Psoas muscle (tissue), 8 donors: ENCODE data around the gene FBXO42. TPM values are rescaled to one million over a fixed set of nuclear protein-coding genes. Genes with fewer than 3 reads are reported as not detected.
A peak's percentile ranks its signal among the peaks of the same experiment; 100 is the strongest.
"Not testable (repeated sequence)": the region's sequence is repeated elsewhere in the genome, so short reads cannot be mapped to it uniquely, and the experiment has no call there.

ENCODE experiments used
- ATAC-seq, 4 donors: fragments of 200-7000 bp; cut with Tn5 transposase; one replicate each; pipeline ENCODE4 v1.9.1; 2020; ENCODE audit warnings: moderate library complexity in 3 of 4, mild to moderate bottlenecking in 2 of 4
- DNase-seq, 2 donors: peaks; one replicate each; pipeline ENCODE4 v3.0.0-alpha.2; 2020
- H3K27ac ChIP-seq: fragments of 200-600 bp; one replicate; pipeline ENCODE4 v1.8.0; 2022
- H3K27me3 ChIP-seq, 3 donors: fragments of 200-600 bp in 1 of 3; one replicate each; pipeline versions ENCODE4 v1.6.1 to v1.8.0; 2013 to 2022; ENCODE audit warnings: low read length in 2 of 3, mild to moderate bottlenecking in 2 of 3, moderate library complexity in 1 of 3; ENCODE audit not compliant: insufficient read depth in 3 of 3
- H3K36me3 ChIP-seq, 2 donors: fragments of 200-600 bp in 1 of 2; one replicate each; pipeline versions ENCODE4 v1.6.1 to v1.8.0; 2013 to 2022; ENCODE audit warnings: low read depth in 1 of 2, mild to moderate bottlenecking in 1 of 2, moderate library complexity in 1 of 2; ENCODE audit not compliant: insufficient read depth in 1 of 2
- H3K4me1 ChIP-seq: fragments of 200-600 bp; one replicate; pipeline ENCODE4 v1.8.0; 2022
- H3K4me3 ChIP-seq: fragments of 200-600 bp; one replicate; pipeline ENCODE4 v1.8.0; 2022; ENCODE audit warnings: mild to moderate bottlenecking
- H3K9me3 ChIP-seq: fragments of 200-600 bp; one replicate; pipeline ENCODE4 v1.8.0; 2022
- WGBS, 3 donors: extraction: QIAGEN DNeasy Blood & Tissue Kit; methylation state at CpG; one replicate each; pipeline versions ENCODE4 v1.1.6 to v1.1.7; 2013; 5-methylcytosine and 5-hydroxymethylcytosine counted together
- intact Hi-C, 2 donors: fragments of 100-400 bp; cut with DNase I; formaldehyde crosslinking; loops; one replicate each; pipeline versions ENCODE4 v1.11.0 to v1.14.2; 2022
- polyA plus RNA-seq, 3 donors: library from polyadenylated mRNA; stranded (reverse); fragments of 200-250 nt; gene quantifications; one replicate each; pipeline ENCODE4 v1.2.3, GENCODE V29; 2013
- total RNA-seq, 4 donors: library from RNA; stranded (reverse); fragmentation: NEBNext Ultra II Directional in 2 of 4; extraction: Animal tissue kit (Norgen Biotek cat#: 25700) in 2 of 4; gene quantifications; one replicate each; pipeline versions ENCODE4 v1.2.1 to v1.2.4, GENCODE V29; 2021 to 2023
- TF ChIP-seq, protein P1 (sequence below): fragments of 200-600 bp; IDR thresholded peaks from one replicate; pipeline ENCODE4 v1.8.0; 2022; ENCODE audit warnings: antibody characterized with exemption
- donor health status: healthy with polysubstance abuse.
- donor health status: DM: no; HTN: no; CAD: no; lungs with moderate emphysema.
- donor health status: Bipolar disorder and iron deficiency.
- donor health status: healthy.
- donor health status: DM: yes; HTN: yes; CAD: no.
- donor health status: DM: no; HTN: no; CAD: no.
- donor health status: DM: no; HTN: no; CAD: no.
- donor health status: DM: yes; HTN: yes; CAD: no.

Gene FBXO42
- total and polyA plus RNA-seq, 7 donors: 7.4 to 26.6 (median 18.7) TPM

- H3K27ac ChIP-seq: no peak overlapping the region
Measured at GRCh38 chr1:16218014-16218673, 134.1 kb downstream of the FBXO42 start.

DNA sequence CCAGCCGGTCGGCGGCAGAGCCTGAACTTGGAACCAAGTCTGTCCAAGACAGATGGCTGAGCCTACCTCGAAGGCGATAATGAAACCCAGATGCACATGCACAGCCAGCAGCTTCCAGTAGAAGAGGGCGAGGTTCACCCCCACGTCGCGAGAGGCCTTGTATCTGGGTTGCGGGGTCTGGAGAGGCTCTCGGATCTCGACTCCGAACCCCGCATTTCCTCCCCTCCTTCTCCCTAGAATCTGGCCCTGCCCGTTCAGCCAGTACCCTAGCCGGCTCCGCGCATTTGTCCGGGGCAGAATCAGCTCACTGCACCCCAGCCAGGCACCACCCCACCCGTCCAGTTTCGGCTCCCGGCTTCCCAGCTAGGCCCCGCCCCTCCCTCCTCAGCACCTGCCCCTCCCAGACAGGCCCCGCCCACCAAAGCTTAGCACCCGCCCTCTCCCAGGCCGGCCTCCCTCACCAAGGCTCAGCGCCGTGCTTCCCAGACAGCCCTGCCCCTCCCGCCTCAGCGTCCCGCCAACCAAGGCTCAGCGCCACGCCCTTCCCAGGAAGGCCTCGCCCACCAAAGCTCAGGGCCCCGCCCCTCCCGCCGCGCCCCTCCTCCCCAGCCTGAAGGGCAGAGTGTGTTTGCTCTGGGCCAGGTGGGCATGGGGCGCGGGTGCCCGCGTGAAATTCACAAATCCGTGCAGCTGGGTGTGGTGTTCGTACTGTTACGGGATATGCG, 135.1 kb downstream of the FBXO42 start:
- Histone ChIP-seq H3K4me1 (peaks cover 10% of the 10 kb centered on the region), H3K9me3 (no peaks in the 10 kb centered on the region), H3K27me3 (no peaks in the 10 kb centered on the region), H3K36me3 (no peaks in the 10 kb centered on the region), H3K27ac (peak overlapping the region; percentile 23), H3K4me3 (peak overlapping the region; percentile 64)
- 1 to 2% (median 2%) methylated on average over 42 to 46 of the region's 46 CpGs for WGBS, 3 donors
- ATAC-seq (peak; percentile 98 to 99 (median 98)), DNase-seq (peak; percentile 98 to 99)
- TF ChIP-seq, protein P1, sequence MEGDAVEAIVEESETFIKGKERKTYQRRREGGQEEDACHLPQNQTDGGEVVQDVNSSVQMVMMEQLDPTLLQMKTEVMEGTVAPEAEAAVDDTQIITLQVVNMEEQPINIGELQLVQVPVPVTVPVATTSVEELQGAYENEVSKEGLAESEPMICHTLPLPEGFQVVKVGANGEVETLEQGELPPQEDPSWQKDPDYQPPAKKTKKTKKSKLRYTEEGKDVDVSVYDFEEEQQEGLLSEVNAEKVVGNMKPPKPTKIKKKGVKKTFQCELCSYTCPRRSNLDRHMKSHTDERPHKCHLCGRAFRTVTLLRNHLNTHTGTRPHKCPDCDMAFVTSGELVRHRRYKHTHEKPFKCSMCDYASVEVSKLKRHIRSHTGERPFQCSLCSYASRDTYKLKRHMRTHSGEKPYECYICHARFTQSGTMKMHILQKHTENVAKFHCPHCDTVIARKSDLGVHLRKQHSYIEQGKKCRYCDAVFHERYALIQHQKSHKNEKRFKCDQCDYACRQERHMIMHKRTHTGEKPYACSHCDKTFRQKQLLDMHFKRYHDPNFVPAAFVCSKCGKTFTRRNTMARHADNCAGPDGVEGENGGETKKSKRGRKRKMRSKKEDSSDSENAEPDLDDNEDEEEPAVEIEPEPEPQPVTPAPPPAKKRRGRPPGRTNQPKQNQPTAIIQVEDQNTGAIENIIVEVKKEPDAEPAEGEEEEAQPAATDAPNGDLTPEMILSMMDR: no peak
- intact Hi-C loops: no loop called here

More at GRCh38 chr1:16218014-16218673, 134.1 kb downstream of the FBXO42 start:
- ATAC-seq (no peak), DNase-seq (no peak)
- WGBS, 3 donors: 70 to 82% (median 73%) methylated on average over 12 of the region's 12 CpGs
- Histone ChIP-seq H3K4me1 (peaks cover 10% of the 10 kb centered on the region), H3K9me3 (no peaks in the 10 kb centered on the region), H3K36me3 (no peaks in the 10 kb centered on the region), H3K4me3 (peak overlapping the region; percentile 64), H3K27me3 (no peaks in the 10 kb centered on the region)
- TF ChIP-seq, protein P1: no peak
- intact Hi-C loops: no loop called here

GRCh38 chr1:16215882-16216753, 136.2 kb downstream of the FBXO42 start:
- intact Hi-C loops: no loop called here
- Histone ChIP-seq H3K36me3 (no peaks in the 10 kb centered on the region), H3K27ac (no peak overlapping the region), H3K27me3 (no peaks in the 10 kb centered on the region), H3K4me3 (peak overlapping the region; percentile 64), H3K4me1 (peaks cover 10% of the 10 kb centered on the region), H3K9me3 (no peaks in the 10 kb centered on the region)
- TF ChIP-seq, protein P1: no peak
- DNase-seq (peak; percentile 80 to 88), ATAC-seq (peak; percentile 49 to 71 (median 56))
- 9 to 14% (median 13%) methylated on average over 33 of the region's 33 CpGs for WGBS, 3 donors

- H3K36me3 ChIP-seq, H3K9me3 ChIP-seq, intact Hi-C loops, H3K27ac ChIP-seq, H3K4me3 ChIP-seq, ATAC-seq, H3K27me3 ChIP-seq, DNase-seq: not testable (repeated sequence)
- WGBS, 3 donors: 93 to 94% (median 94%) methylated on average over 14 of the region's 14 CpGs
- peaks cover 10% of the 10 kb centered on the region for H3K4me1 ChIP-seq
Measured at GRCh38 chr1:16215240-16215639, 137.0 kb downstream of the FBXO42 start.

DNA sequence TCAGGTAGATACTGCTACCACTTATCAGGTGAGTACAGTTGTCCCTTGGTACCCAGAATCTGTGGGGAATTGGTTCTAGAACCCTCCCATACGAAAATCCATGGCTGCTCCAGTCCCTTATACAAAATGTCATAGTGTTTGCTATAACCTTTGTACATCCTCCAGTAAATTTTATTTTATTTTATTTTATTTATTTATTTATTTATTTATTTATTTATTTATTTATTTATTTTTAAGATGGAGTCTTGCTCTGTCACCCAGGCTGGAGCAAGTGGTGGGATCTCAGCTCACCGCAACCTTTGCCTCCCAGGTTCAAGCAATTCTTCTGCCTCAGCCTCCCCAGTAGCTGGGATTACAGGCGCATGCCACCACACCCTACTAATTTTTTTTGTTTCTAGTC, 138.7 kb downstream of the FBXO42 start:
- H3K4me3 ChIP-seq, DNase-seq, H3K36me3 ChIP-seq, ATAC-seq, H3K27me3 ChIP-seq, H3K27ac ChIP-seq, H3K9me3 ChIP-seq, intact Hi-C loops: not testable (repeated sequence)
- peaks cover 10% of the 10 kb centered on the region for H3K4me1 ChIP-seq
- 93 to 97% (median 96%) methylated on average over 3 of the region's 3 CpGs for WGBS, 3 donors
